SK-N-SH (cell line): ENCODE data around the gene ITSN2. TPM values are rescaled to one million over a fixed set of nuclear protein-coding genes. Genes with fewer than 3 reads are reported as not detected.

Experiments
- CTCF ChIA-PET: fragments of 300-600, 350-600 bp; formaldehyde crosslinking; extraction: SDS; loops from one replicate; lab custom pipeline; 2021; lab: Yijun Ruan, JAX
- POLR2A ChIA-PET: fragments of 350-600 bp; sonication (Branson Sonifier 250); formaldehyde crosslinking; extraction: SDS; loops from one replicate; lab custom pipeline; 2020; ENCODE audit warnings: antibody characterized with exemption, inconsistent platforms; lab: Yijun Ruan, JAX
- DNase-seq: peaks from one replicate; pipeline ENCODE4 v3.0.0; 2012
- H2AFZ ChIP-seq: fragments of 200-600 bp; sonication (generic); 2 replicates; pipeline ENCODE4 v1.8.1; 2016; ENCODE audit warnings: antibody characterized with exemption, mild to moderate bottlenecking, low read depth
- H3F3A ChIP-seq: fragments of 200-600 bp; sonication (generic); replicated peaks from 2 replicates; pipeline ENCODE3; 2016; ENCODE audit warnings: antibody characterized with exemption, mild to moderate bottlenecking; ENCODE audit not compliant: insufficient read depth
- H3K27ac ChIP-seq, 2 experiments: fragments of 200-500 bp in 1 of 2; fragments of 200-600 bp in 1 of 2; sonication (Bioruptor generic) in 1 of 2; sonication (generic), shearing (Covaris generic) in 1 of 2; 2 replicates each; pipeline versions ENCODE4 v1.5.1 to v1.6.1; 2014 to 2016; ENCODE audit warnings: low read depth in 2 of 2, inconsistent platforms in 1 of 2, low read length in 1 of 2, mild to moderate bottlenecking in 1 of 2, mixed read lengths in 1 of 2
- H3K27me3 ChIP-seq: fragments of 200-600 bp; sonication (generic), shearing (Covaris generic); 2 replicates; pipeline ENCODE4 v1.6.1; 2016; ENCODE audit warnings: mixed run types; ENCODE audit not compliant: insufficient read depth
- H3K36me3 ChIP-seq, 2 experiments: fragments of 200-500 bp in 1 of 2; fragments of 200-600 bp in 1 of 2; sonication (Bioruptor generic) in 1 of 2; sonication (generic) in 1 of 2; replicated peaks in 1 of 2; 2 replicates each; pipeline versions ENCODE3 to v1.5.1; 2014 to 2016; ENCODE audit warnings: low read length in 1 of 2, mild to moderate bottlenecking in 1 of 2; ENCODE audit not compliant: insufficient read depth in 2 of 2, control insufficient read depth in 1 of 2
- H3K4me1 ChIP-seq, 2 experiments: fragments of 200-500 bp in 1 of 2; fragments of 200-600 bp in 1 of 2; sonication (Bioruptor generic) in 1 of 2; sonication (generic), shearing (Covaris generic) in 1 of 2; 2 replicates each; pipeline versions ENCODE4 v1.5.1 to v1.6.1; 2014 to 2016; ENCODE audit warnings: low read depth in 1 of 2, low read length in 1 of 2, mixed run types in 1 of 2; ENCODE audit not compliant: insufficient read depth in 2 of 2, control insufficient read depth in 1 of 2
- H3K4me2 ChIP-seq: fragments of 200-600 bp; sonication (generic), shearing (Covaris generic); 2 replicates; pipeline ENCODE4 v1.6.1; 2017; ENCODE audit warnings: mixed run types
- H3K4me3 ChIP-seq, 2 experiments: fragments of 200-500 bp in 1 of 2; fragments of 200-600 bp in 1 of 2; sonication (Bioruptor generic) in 1 of 2; sonication (generic), shearing (Covaris generic) in 1 of 2; 2 replicates each; pipeline versions ENCODE4 v1.5.1 to v1.8.1; 2014 to 2016; ENCODE audit warnings: low read depth in 2 of 2, inconsistent platforms in 1 of 2, low read length in 1 of 2, mild to moderate bottlenecking in 1 of 2, mixed read lengths in 1 of 2, moderate library complexity in 1 of 2
- H3K79me2 ChIP-seq: fragments of 200-600 bp; sonication (generic); 2 replicates; pipeline ENCODE4 v1.8.1; 2017; ENCODE audit warnings: mild to moderate bottlenecking; ENCODE audit not compliant: insufficient read depth
- H3K9ac ChIP-seq: fragments of 200-600 bp; sonication (generic); 2 replicates; pipeline ENCODE4 v1.6.1; 2017; ENCODE audit warnings: mixed run types
- H3K9me2 ChIP-seq: fragments of 200-600 bp; sonication (generic); 2 replicates; pipeline ENCODE4 v1.6.1; 2017; ENCODE audit warnings: mixed run types
- H3K9me3 ChIP-seq: fragments of 200-600 bp; sonication (generic); 2 replicates; pipeline ENCODE4 v1.6.1; 2017; ENCODE audit warnings: mixed run types, mild to moderate bottlenecking, moderate library complexity
- H4K20me1 ChIP-seq: fragments of 200-600 bp; sonication (generic); 2 replicates; pipeline ENCODE4 v1.6.1; 2017; ENCODE audit warnings: mild to moderate bottlenecking, mixed run types; ENCODE audit not compliant: insufficient read depth
- ELF1 ChIP-seq: IDR thresholded peaks from 2 replicates; pipeline ENCODE4 v1.4.0; 2012
- FOSL2 ChIP-seq: IDR thresholded peaks from 2 replicates; pipeline ENCODE4 v1.4.0; 2012; ENCODE audit warnings: low read depth, mild to moderate bottlenecking, moderate library complexity, borderline replicate concordance
- FOXJ3 ChIP-seq: sonication (generic); formaldehyde crosslinking; IDR thresholded peaks from 2 replicates; pipeline ENCODE4 v1.5.1; 2020; ENCODE audit warnings: mild to moderate bottlenecking, missing genetic modification reagents
- IRF3 ChIP-seq: fragments of 150-350 bp; IDR thresholded peaks from 2 replicates; pipeline ENCODE4 v1.6.1; 2016; ENCODE audit warnings: mild to moderate bottlenecking, low read depth, low read length
- JUND ChIP-seq: IDR thresholded peaks from 2 replicates; pipeline ENCODE4 v1.4.0; 2012
- NFIC ChIP-seq: IDR thresholded peaks from 2 replicates; pipeline ENCODE4 v1.4.0; 2012; ENCODE audit warnings: borderline replicate concordance
- NRF1 ChIP-seq: IDR thresholded peaks from 2 replicates; pipeline ENCODE4 v1.6.1; 2012; ENCODE audit warnings: low read depth, mild to moderate bottlenecking, low read length
- PBX3 ChIP-seq: IDR thresholded peaks from 2 replicates; pipeline ENCODE4; 2012
- RAD21 ChIP-seq: IDR thresholded peaks from 2 replicates; pipeline ENCODE4 v1.6.1; 2012; ENCODE audit warnings: mild to moderate bottlenecking, low read length
- REST ChIP-seq: IDR thresholded peaks from 2 replicates; pipeline ENCODE4 v1.6.1; 2012; ENCODE audit warnings: mild to moderate bottlenecking, low read depth, low read length, moderate library complexity
- RXRA ChIP-seq: IDR thresholded peaks from 2 replicates; pipeline ENCODE4 v1.4.0; 2012; ENCODE audit warnings: low read depth, mild to moderate bottlenecking, borderline replicate concordance
- SMC3 ChIP-seq: IDR thresholded peaks from 2 replicates; pipeline ENCODE4 v1.6.1; 2012; ENCODE audit warnings: low read depth, low read length, improper control_type of control experiment
- TCF12 ChIP-seq: IDR thresholded peaks from 2 replicates; pipeline ENCODE4 v1.4.0; 2012
- USF2 ChIP-seq: fragments of 150-350 bp; IDR thresholded peaks from 2 replicates; pipeline ENCODE4 v1.6.1; 2017; ENCODE audit warnings: antibody characterized with exemption, low read length, low read depth, borderline replicate concordance
- YY1 ChIP-seq: IDR thresholded peaks from 2 replicates; pipeline ENCODE4 v1.4.0; 2012; ENCODE audit warnings: low read depth, mild to moderate bottlenecking
- WGBS: methylation state at CpG from one replicate; pipeline ENCODE4 v1.1.6; 2017; ENCODE audit warnings: low lambda C conversion rate; 5-methylcytosine and 5-hydroxymethylcytosine counted together
- polyA plus RNA-seq, 3 experiments: library from polyadenylated mRNA; depleted of rRNA; stranded (reverse); fragments of >200 nt; gene quantifications; 2 replicates each; pipeline ENCODE4 v1.2.3, GENCODE V29; 2012

ITSN2 gene
- polyA plus RNA-seq, 1 of the 3 experiments (the other 2 are of a cell fraction) = 11.9 TPM

- H3K27ac ChIP-seq = no peak overlapping the region
- 46% methylated on average over 7 of the region's 7 CpGs for WGBS
- H3K4me2 ChIP-seq = peak overlapping the region; percentile 30; the same call in 1 of the 2 replicates
- no peak overlapping the region for H3K9ac ChIP-seq
- TF ChIP-seq FOXJ3 = no peak
- TF ChIP-seq PBX3 = peak; percentile 81
- no peak for TF ChIP-seq ELF1
- TF ChIP-seq SMC3 = no peak
- TF ChIP-seq JUND = peak; percentile 49; the same call in 1 of the 2 replicates
- TF ChIP-seq NRF1 = no peak
- no peak for TF ChIP-seq YY1
- TF ChIP-seq FOSL2 = peak; percentile 54; the same call in 1 of the 2 replicates
- no peak for TF ChIP-seq IRF3
- peak; percentile 20; the same call in 1 of the 2 replicates for TF ChIP-seq TCF12
- H3K4me3 ChIP-seq = no peak overlapping the region
- ChIA-PET CTCF (interaction anchor here (0.9 to 3.0 kb wide), 5 partner anchors 19 to 423 kb away, joined by 3 to 27 read pairs (median 3); partner anchors contain the start of genes CENPO, NCOA1 and PTRHD1), POLR2A (no interaction called here)
- peaks cover 6% of the 10 kb centered on the region for H3F3A ChIP-seq
- H3K36me3 ChIP-seq = no peaks in the 10 kb centered on the region
- no peak for DNase-seq
- no peaks in the 10 kb centered on the region for H4K20me1 ChIP-seq
- H3K9me2 ChIP-seq = no peaks in the 10 kb centered on the region
- peak overlapping the region; percentile 27; the same call in 1 of the 2 replicates for H2AFZ ChIP-seq
- H3K27me3 ChIP-seq = no peaks in the 10 kb centered on the region
- peaks cover 4 to 6% of the 10 kb centered on the region in 2 experiments; a peak in 2 of 4 replicates for H3K4me1 ChIP-seq
- no peaks in the 10 kb centered on the region for H3K79me2 ChIP-seq
- no peaks in the 10 kb centered on the region for H3K9me3 ChIP-seq
Observed at GRCh38 chr2:24404491-24404921, 44.2 kb upstream of the ITSN2 start.

GRCh38 chr2:24403832-24404212 lies 43.5 kb upstream of the ITSN2 start:
- H3K4me2 ChIP-seq = no peak overlapping the region
- ChIA-PET POLR2A (no interaction called here), CTCF (interaction anchor here (0.6 to 3.0 kb wide), 4 partner anchors 21 to 824 kb away, joined by 3 to 27 read pairs (median 4); no protein-coding TSS in a partner anchor)
- no peaks in the 10 kb centered on the region for H3K9me3 ChIP-seq
- no peaks in the 10 kb centered on the region for H4K20me1 ChIP-seq
- no peak overlapping the region for H3K4me3 ChIP-seq
- no peak overlapping the region for H3K9ac ChIP-seq
- TF ChIP-seq RXRA = no peak
- no peak for TF ChIP-seq JUND
- TF ChIP-seq USF2 = no peak
- TF ChIP-seq PBX3 = no peak
- no peak for TF ChIP-seq RAD21
- TF ChIP-seq REST = no peak
- TF ChIP-seq SMC3 = no peak
- TF ChIP-seq NFIC = no peak
- H3K27me3 ChIP-seq = no peaks in the 10 kb centered on the region
- no peak overlapping the region for H2AFZ ChIP-seq
- DNase-seq = no peak
- no peaks in the 10 kb centered on the region for H3K9me2 ChIP-seq
- H3K4me1 ChIP-seq = peaks cover 4 to 6% of the 10 kb centered on the region in 2 experiments; a peak in 2 of 4 replicates
- no peaks in the 10 kb centered on the region for H3K36me3 ChIP-seq
- WGBS = 94% methylated on average over 6 of the region's 6 CpGs
- no peak overlapping the region for H3K27ac ChIP-seq
- H3F3A ChIP-seq = peaks cover 6% of the 10 kb centered on the region
- no peaks in the 10 kb centered on the region for H3K79me2 ChIP-seq
